PC-9 (cell line): Measurements from ENCODE around the gene QSER1.

Experiments used
- EZH2 ChIP-seq: fragments of 200-600 bp; sonication (generic); IDR thresholded peaks from 2 replicates; pipeline ENCODE4 v1.8.0; 2017; ENCODE audit warnings: antibody characterized with exemption, low read depth
- TF ChIP-seq, protein P1 (sequence below): fragments of 200-600 bp; sonication (generic); conservative IDR thresholded peaks from 2 replicates; pipeline ENCODE4 v1.6.1; 2017; ENCODE audit warnings: mixed run types, antibody characterized with exemption, mild to moderate bottlenecking, moderate library complexity

DNA sequence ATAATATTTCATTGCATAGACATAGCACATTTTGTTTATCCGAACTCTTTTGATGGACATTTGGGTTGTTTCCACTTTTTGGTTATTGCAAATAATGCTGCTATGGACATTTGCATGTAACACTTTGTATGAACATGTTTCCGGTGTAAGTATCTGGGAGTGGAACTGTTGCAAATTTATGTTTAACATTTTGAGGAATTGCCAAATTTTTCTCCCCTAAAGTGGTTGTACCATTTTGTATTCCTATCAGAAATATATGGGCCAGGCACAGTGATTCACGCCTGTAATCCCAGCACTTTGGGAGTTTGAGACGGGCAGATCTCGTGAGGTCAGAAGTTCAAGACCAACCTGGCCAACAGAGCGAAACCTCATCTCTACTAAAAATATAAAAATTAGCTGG, 16.0 kb downstream of the QSER1 start:
- TF ChIP-seq EZH2, result no peak
- TF ChIP-seq, protein P1, sequence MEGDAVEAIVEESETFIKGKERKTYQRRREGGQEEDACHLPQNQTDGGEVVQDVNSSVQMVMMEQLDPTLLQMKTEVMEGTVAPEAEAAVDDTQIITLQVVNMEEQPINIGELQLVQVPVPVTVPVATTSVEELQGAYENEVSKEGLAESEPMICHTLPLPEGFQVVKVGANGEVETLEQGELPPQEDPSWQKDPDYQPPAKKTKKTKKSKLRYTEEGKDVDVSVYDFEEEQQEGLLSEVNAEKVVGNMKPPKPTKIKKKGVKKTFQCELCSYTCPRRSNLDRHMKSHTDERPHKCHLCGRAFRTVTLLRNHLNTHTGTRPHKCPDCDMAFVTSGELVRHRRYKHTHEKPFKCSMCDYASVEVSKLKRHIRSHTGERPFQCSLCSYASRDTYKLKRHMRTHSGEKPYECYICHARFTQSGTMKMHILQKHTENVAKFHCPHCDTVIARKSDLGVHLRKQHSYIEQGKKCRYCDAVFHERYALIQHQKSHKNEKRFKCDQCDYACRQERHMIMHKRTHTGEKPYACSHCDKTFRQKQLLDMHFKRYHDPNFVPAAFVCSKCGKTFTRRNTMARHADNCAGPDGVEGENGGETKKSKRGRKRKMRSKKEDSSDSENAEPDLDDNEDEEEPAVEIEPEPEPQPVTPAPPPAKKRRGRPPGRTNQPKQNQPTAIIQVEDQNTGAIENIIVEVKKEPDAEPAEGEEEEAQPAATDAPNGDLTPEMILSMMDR, result no peak
